Suprapubic skin (tissue), 4 donors: ENCODE results near the gene SLC6A19. TPM values are rescaled to one million over a fixed set of nuclear protein-coding genes. Genes with fewer than 3 reads are reported as not detected.

Experiments used
- DNase-seq, 2 donors: peaks; one replicate each; pipeline ENCODE4 v3.0.0-alpha.2; 2019; ENCODE audit warnings: low spot score in 2 of 2
- H3K27ac ChIP-seq: fragments of 200-600 bp; sonication (generic); one replicate; pipeline ENCODE4 v1.5.1; 2019
- H3K27me3 ChIP-seq: fragments of 200-600 bp; sonication (generic); one replicate; pipeline ENCODE4 v1.5.1; 2019
- H3K36me3 ChIP-seq: fragments of 200-600 bp; sonication (generic); one replicate; pipeline ENCODE4 v1.5.1; 2019
- H3K4me1 ChIP-seq: fragments of 200-600 bp; sonication (generic); one replicate; pipeline ENCODE4 v1.5.1; 2019
- H3K4me3 ChIP-seq: fragments of 200-600 bp; sonication (generic); one replicate; pipeline ENCODE4 v1.5.1; 2019; ENCODE audit warnings: mild to moderate bottlenecking
- H3K9me3 ChIP-seq: fragments of 200-600 bp; sonication (generic); one replicate; pipeline ENCODE4 v1.5.1; 2019
- CTCF ChIP-seq, 2 donors: fragments of 200-600 bp in 1 of 2; fragments of 450-650 bp in 1 of 2; sonication (generic) in 1 of 2; IDR thresholded peaks; one replicate each; pipeline ENCODE4 v1.5.1; 2016 to 2019; ENCODE audit warnings: antibody characterized with exemption in 2 of 2, mild to moderate bottlenecking in 1 of 2, moderate library complexity in 1 of 2
- EP300 ChIP-seq: sonication (generic); formaldehyde crosslinking; IDR thresholded peaks from one replicate; pipeline ENCODE4 v1.6.1; 2017; ENCODE audit warnings: antibody characterized with exemption
- POLR2A ChIP-seq, 2 donors: fragments of 450-650 bp; IDR thresholded peaks; one replicate each; pipeline ENCODE4 v1.6.1; 2017; ENCODE audit warnings: antibody characterized with exemption in 2 of 2, mild to moderate bottlenecking in 2 of 2, moderate library complexity in 2 of 2
- POLR2AphosphoS5 ChIP-seq, 3 donors: sonication (generic); formaldehyde crosslinking; IDR thresholded peaks; one replicate each; pipeline ENCODE4 v1.6.1; 2017; ENCODE audit warnings: antibody characterized with exemption in 3 of 3
- WGBS: methylation state at CpG from one replicate; pipeline ENCODE4 v1.1.5; 2018; 5-methylcytosine and 5-hydroxymethylcytosine counted together
- total RNA-seq, 4 donors: library from RNA; depleted of rRNA; stranded (reverse); fragments of >200 nt; gene quantifications; one replicate each; pipeline ENCODE4 v1.1.0, GENCODE V29; 2016

SLC6A19 gene
- total RNA-seq, 4 donors from 2014 or later: 0.23 TPM; not detected in 3

- TF ChIP-seq POLR2AphosphoS5 (IDR thresholded peaks at IDR 0.05) (no peak), EP300 (no peak), POLR2A (IDR thresholded peaks at IDR 0.05) (no peak), CTCF (IDR thresholded peaks at IDR 0.05) (no peak)
- H3K36me3 ChIP-seq: no peaks in the 10 kb centered on the region
- no peak overlapping the region for H3K27ac ChIP-seq
- no peaks in the 10 kb centered on the region for H3K4me1 ChIP-seq
- no peak for DNase-seq
- peaks cover 29% of the 10 kb centered on the region for H3K27me3 ChIP-seq
- H3K4me3 ChIP-seq: no peak overlapping the region
- WGBS: 94% methylated on average over 29 of the region's 38 CpGs
- no peaks in the 10 kb centered on the region for H3K9me3 ChIP-seq
Observed at GRCh38 chr5:1216211-1216917, 15.0 kb downstream of the SLC6A19 start.

- Histone ChIP-seq H3K9me3 (no peaks in the 10 kb centered on the region), H3K27me3 (peaks cover 27% of the 10 kb centered on the region), H3K4me1 (no peaks in the 10 kb centered on the region), H3K4me3 (no peak overlapping the region), H3K36me3 (no peaks in the 10 kb centered on the region), H3K27ac (no peak overlapping the region)
- 68% methylated on average over 5 of the region's 18 CpGs for WGBS
- no peak for DNase-seq
- no peak for TF ChIP-seq CTCF (IDR thresholded peaks at IDR 0.05)
- TF ChIP-seq POLR2A (IDR thresholded peaks at IDR 0.05): no peak
Observed at GRCh38 chr5:1216918-1217295, 15.5 kb downstream of the SLC6A19 start.

GRCh38 chr5:1217596-1218206 is 16.3 kb downstream of the SLC6A19 start:
- peaks cover 27% of the 10 kb centered on the region for H3K27me3 ChIP-seq
- H3K9me3 ChIP-seq: no peaks in the 10 kb centered on the region
- WGBS: 45% methylated on average over 24 of the region's 24 CpGs
- H3K4me1 ChIP-seq: no peaks in the 10 kb centered on the region
- TF ChIP-seq EP300: no peak
- TF ChIP-seq POLR2A (IDR thresholded peaks at IDR 0.05): no peak
- no peak for TF ChIP-seq CTCF (IDR thresholded peaks at IDR 0.05)
- TF ChIP-seq POLR2AphosphoS5 (IDR thresholded peaks at IDR 0.05): no peak
- H3K27ac ChIP-seq: no peak overlapping the region
- H3K36me3 ChIP-seq: no peaks in the 10 kb centered on the region
- no peak for DNase-seq
- H3K4me3 ChIP-seq: no peak overlapping the region

GRCh38 chr5:1218351-1219080 is 17.1 kb downstream of the SLC6A19 start:
- no peak for DNase-seq
- Histone ChIP-seq H3K27ac (no peak overlapping the region), H3K36me3 (no peaks in the 10 kb centered on the region), H3K9me3 (no peaks in the 10 kb centered on the region), H3K27me3 (peaks cover 27% of the 10 kb centered on the region), H3K4me1 (no peaks in the 10 kb centered on the region), H3K4me3 (no peak overlapping the region)
- 95% methylated on average over 11 of the region's 38 CpGs for WGBS
- no peak for TF ChIP-seq EP300
- no peak for TF ChIP-seq POLR2AphosphoS5 (IDR thresholded peaks at IDR 0.05)
- no peak for TF ChIP-seq CTCF (IDR thresholded peaks at IDR 0.05)
- no peak for TF ChIP-seq POLR2A (IDR thresholded peaks at IDR 0.05)

- no peak for TF ChIP-seq CTCF (IDR thresholded peaks at IDR 0.05)
- TF ChIP-seq POLR2AphosphoS5 (IDR thresholded peaks at IDR 0.05): no peak
- TF ChIP-seq EP300: no peak
- TF ChIP-seq POLR2A (IDR thresholded peaks at IDR 0.05): no peak
- H3K4me1 ChIP-seq: no peaks in the 10 kb centered on the region
Observed at GRCh38 chr5:1219098-1219767, 17.8 kb downstream of the SLC6A19 start.

More at GRCh38 chr5:1219098-1219767, 17.8 kb downstream of the SLC6A19 start:
- Histone ChIP-seq H3K4me3 (no peak overlapping the region), H3K9me3 (no peaks in the 10 kb centered on the region), H3K27ac (no peak overlapping the region), H3K27me3 (peaks cover 30% of the 10 kb centered on the region), H3K36me3 (no peaks in the 10 kb centered on the region)
- DNase-seq: no peak
- 87% methylated on average over 9 of the region's 38 CpGs for WGBS
